H9 (cell line): ENCODE data around the gene FAM3C. TPM values are rescaled to one million over a fixed set of nuclear protein-coding genes. Genes with fewer than 3 reads are reported as not detected.

Experiments used
- DNase-seq: peaks from one replicate; pipeline ENCODE4 v3.0.0-alpha.2; 2017
- H2AFZ ChIP-seq: one replicate; pipeline ENCODE4 v1.6.1; 2013; ENCODE audit warnings: mild to moderate bottlenecking, low read length, control low read depth, moderate library complexity
- H2AK5ac ChIP-seq: 2 replicates; pipeline ENCODE4 v1.6.1; 2013; ENCODE audit warnings: low read length, control low read depth, mixed read lengths; ENCODE audit not compliant: insufficient read length
- H2BK120ac ChIP-seq: one replicate; pipeline ENCODE4 v1.6.1; 2013; ENCODE audit warnings: low read depth, mild to moderate bottlenecking, low read length, control low read depth, inconsistent platforms; ENCODE audit not compliant: poor library complexity, severe bottlenecking
- H2BK12ac ChIP-seq: 2 replicates; pipeline ENCODE4 v1.6.1; 2013; ENCODE audit warnings: low read length, control low read depth, mixed read lengths, low read depth; ENCODE audit not compliant: insufficient read length
- H2BK15ac ChIP-seq: 2 replicates; pipeline ENCODE4 v1.6.1; 2013; ENCODE audit warnings: low read depth, low read length, control low read depth
- H2BK20ac ChIP-seq: one replicate; pipeline ENCODE4 v1.6.1; 2013; ENCODE audit warnings: low read depth, mild to moderate bottlenecking, low read length, control low read depth, inconsistent platforms; ENCODE audit not compliant: poor library complexity, severe bottlenecking
- H2BK5ac ChIP-seq: 2 replicates; pipeline ENCODE4 v1.6.1; 2013; ENCODE audit warnings: low read length, control low read depth, mixed read lengths; ENCODE audit not compliant: insufficient read length
- H3K14ac ChIP-seq: 2 replicates; pipeline ENCODE4 v1.6.1; 2013; ENCODE audit warnings: low read length, control low read depth; ENCODE audit not compliant: insufficient read depth
- H3K18ac ChIP-seq: 2 replicates; pipeline ENCODE4 v1.6.1; 2013; ENCODE audit warnings: low read depth, mild to moderate bottlenecking, mixed read lengths, low read length, control low read depth; ENCODE audit not compliant: insufficient read length
- H3K23ac ChIP-seq: 2 replicates; pipeline ENCODE4 v1.6.1; 2013; ENCODE audit warnings: low read length, control low read depth, mixed read lengths, low read depth; ENCODE audit not compliant: insufficient read length
- H3K23me2 ChIP-seq: 2 replicates; pipeline ENCODE4 v1.6.1; 2013; ENCODE audit warnings: low read depth, mild to moderate bottlenecking, mixed read lengths, low read length, control low read depth; ENCODE audit not compliant: insufficient read length, poor library complexity, severe bottlenecking
- H3K27ac ChIP-seq: 2 replicates; pipeline ENCODE4 v1.5.1; 2013; ENCODE audit warnings: low read length, control low read depth, mixed read lengths, low read depth; ENCODE audit not compliant: insufficient read length
- H3K27me3 ChIP-seq: 2 replicates; pipeline ENCODE4 v1.6.1; 2013; ENCODE audit warnings: low read length, control low read depth, inconsistent platforms; ENCODE audit not compliant: insufficient read depth
- H3K4ac ChIP-seq: 2 replicates; pipeline ENCODE4 v1.6.1; 2013; ENCODE audit warnings: low read depth, mild to moderate bottlenecking, control low read depth, inconsistent platforms, low read length, moderate library complexity
- H3K4me1 ChIP-seq: 2 replicates; pipeline ENCODE4 v1.6.1; 2013; ENCODE audit warnings: low read length, control low read depth, inconsistent platforms; ENCODE audit not compliant: insufficient read depth
- H3K4me2 ChIP-seq: 2 replicates; pipeline ENCODE4 v1.6.1; 2013; ENCODE audit warnings: low read length, control low read depth, mixed read lengths; ENCODE audit not compliant: insufficient read length, insufficient read depth
- H3K56ac ChIP-seq: 2 replicates; pipeline ENCODE4 v1.6.1; 2013; ENCODE audit warnings: low read depth, mild to moderate bottlenecking, mixed read lengths, low read length, control low read depth; ENCODE audit not compliant: insufficient read length
- H3K79me1 ChIP-seq: 2 replicates; pipeline ENCODE4 v1.6.1; 2013; ENCODE audit warnings: low read depth, mild to moderate bottlenecking, moderate library complexity, low read length, control low read depth, inconsistent platforms; ENCODE audit not compliant: insufficient read depth, poor library complexity, severe bottlenecking
- H3K79me2 ChIP-seq: 2 replicates; pipeline ENCODE4 v1.6.1; 2013; ENCODE audit warnings: low read length, control low read depth, inconsistent platforms; ENCODE audit not compliant: insufficient read depth
- H3K9ac ChIP-seq: 2 replicates; pipeline ENCODE4 v1.6.1; 2013; ENCODE audit warnings: low read length, control low read depth, mixed read lengths; ENCODE audit not compliant: insufficient read length; ENCODE audit errors: extremely low read depth
- H3K9me3 ChIP-seq: one replicate; pipeline ENCODE4 v1.6.1; 2013; ENCODE audit warnings: low read depth, low read length, inconsistent platforms; ENCODE audit not compliant: control insufficient read depth
- H3T11ph ChIP-seq: one replicate; pipeline ENCODE4 v1.6.1; 2013; ENCODE audit warnings: mild to moderate bottlenecking, low read length, control low read depth, inconsistent platforms
- H4K20me1 ChIP-seq: one replicate; pipeline ENCODE4 v1.6.1; 2013; ENCODE audit not compliant: control insufficient read depth, insufficient read length, insufficient read depth
- H4K5ac ChIP-seq: 2 replicates; pipeline ENCODE4 v1.6.1; 2013; ENCODE audit warnings: low read depth, mild to moderate bottlenecking, mixed read lengths, low read length, control low read depth; ENCODE audit not compliant: insufficient read length
- H4K8ac ChIP-seq: replicated peaks from 2 replicates; pipeline ENCODE4 v1.6.1; 2013; ENCODE audit warnings: low read length, control low read depth, mixed read lengths, low read depth; ENCODE audit not compliant: insufficient read length
- H4K91ac ChIP-seq: 2 replicates; pipeline ENCODE4 v1.6.1; 2013; ENCODE audit warnings: low read depth, mild to moderate bottlenecking, moderate library complexity, mixed read lengths, low read length, control low read depth; ENCODE audit not compliant: insufficient read length
- H3K27ac Mint-ChIP-seq, 3 experiments: 2 replicates in 2 of 3; 3 replicates in 1 of 3; pipeline ENCODE4 v1.8.0; 2020 to 2021; ENCODE audit warnings: mixed read lengths in 3 of 3, mild to moderate bottlenecking in 1 of 3, moderate library complexity in 1 of 3
- H3K27me3 Mint-ChIP-seq: 2 replicates; pipeline ENCODE4 v1.8.0; 2021; ENCODE audit warnings: low read depth, mild to moderate bottlenecking, moderate library complexity, mixed read lengths
- H3K36me3 Mint-ChIP-seq, 3 experiments: 2 replicates in 2 of 3; 3 replicates in 1 of 3; pipeline ENCODE4 v1.8.0; 2020 to 2021; ENCODE audit warnings: low read depth in 3 of 3, mixed read lengths in 3 of 3; ENCODE audit not compliant: insufficient read depth in 1 of 3
- H3K4me1 Mint-ChIP-seq, 2 experiments: 2 replicates each; pipeline ENCODE4 v1.8.0; 2020; ENCODE audit warnings: mixed read lengths in 2 of 2
- H3K4me3 Mint-ChIP-seq, 2 experiments: 2 replicates in 1 of 2; 3 replicates in 1 of 2; pipeline ENCODE4 v1.8.0; 2020 to 2021; ENCODE audit warnings: mild to moderate bottlenecking in 2 of 2, mixed read lengths in 2 of 2, moderate library complexity in 1 of 2
- H3K9me3 Mint-ChIP-seq, 2 experiments: 2 replicates in 1 of 2; 3 replicates in 1 of 2; pipeline ENCODE4 v1.8.0; 2020; ENCODE audit warnings: mild to moderate bottlenecking in 2 of 2, mixed read lengths in 2 of 2, moderate library complexity in 1 of 2
- WGBS: extraction: QIAGEN DNeasy Blood & Tissue Kit; methylation state at CpG from one replicate; pipeline ENCODE4 v1.1.7; 2013; ENCODE audit warnings: missing lambda C conversion rate, low lambda C conversion rate, mixed read lengths; ENCODE audit not compliant: insufficient read length; ENCODE audit errors: extremely low coverage; 5-methylcytosine and 5-hydroxymethylcytosine counted together
- total RNA-seq: library from RNA; stranded (reverse); gene quantifications from 2 replicates; pipeline ENCODE4 v1.2.1, GENCODE V29; 2021
- TF ChIP-seq, protein P1 (sequence below): fragments of 200-600 bp; sonication (generic); conservative IDR thresholded peaks from 3 replicates; pipeline ENCODE4 v1.8.0; 2021; ENCODE audit warnings: antibody characterized with exemption, mild to moderate bottlenecking

The FAM3C gene
- total RNA-seq, 1 experiment from 2014 or later: 64.5 TPM

- no peak overlapping the region for H3T11ph ChIP-seq
- Mint-ChIP-seq H3K27me3 (peaks cover 5% of the 10 kb centered on the region), H3K9me3 (no peaks in the 10 kb centered on the region), H3K27ac (no peak overlapping the region), H3K36me3 (no peaks in the 10 kb centered on the region), H3K4me3 (no peak overlapping the region), H3K4me1 (peaks cover 0 to 2% of the 10 kb centered on the region in 2 experiments; a peak in 2 of 4 replicates)
- H2BK20ac ChIP-seq: no peak overlapping the region
- no peak overlapping the region for H4K5ac ChIP-seq
- H3K9me3 ChIP-seq: no peaks in the 10 kb centered on the region
- no peak overlapping the region for H2AK5ac ChIP-seq
- no peak overlapping the region for H4K91ac ChIP-seq
- no CpG with 5 or more reads among the region's 3 CpGs for WGBS
- no peak overlapping the region for H2BK12ac ChIP-seq
- no peak overlapping the region for H4K8ac ChIP-seq
- H3K4ac ChIP-seq: no peak overlapping the region
- H3K27ac ChIP-seq: no peak overlapping the region
- no peak overlapping the region for H3K9ac ChIP-seq
- H3K79me1 ChIP-seq: no peaks in the 10 kb centered on the region
- no peak overlapping the region for H3K56ac ChIP-seq
- no peak for DNase-seq
- H3K23ac ChIP-seq: no peak overlapping the region
- H3K4me2 ChIP-seq: no peak overlapping the region
- no peak overlapping the region for H2BK5ac ChIP-seq
- no peaks in the 10 kb centered on the region for H3K4me1 ChIP-seq
- no peaks in the 10 kb centered on the region for H3K27me3 ChIP-seq
- no peaks in the 10 kb centered on the region for H3K79me2 ChIP-seq
- H3K14ac ChIP-seq: no peak overlapping the region
- no peak overlapping the region for H2AFZ ChIP-seq
- TF ChIP-seq, protein P1, sequence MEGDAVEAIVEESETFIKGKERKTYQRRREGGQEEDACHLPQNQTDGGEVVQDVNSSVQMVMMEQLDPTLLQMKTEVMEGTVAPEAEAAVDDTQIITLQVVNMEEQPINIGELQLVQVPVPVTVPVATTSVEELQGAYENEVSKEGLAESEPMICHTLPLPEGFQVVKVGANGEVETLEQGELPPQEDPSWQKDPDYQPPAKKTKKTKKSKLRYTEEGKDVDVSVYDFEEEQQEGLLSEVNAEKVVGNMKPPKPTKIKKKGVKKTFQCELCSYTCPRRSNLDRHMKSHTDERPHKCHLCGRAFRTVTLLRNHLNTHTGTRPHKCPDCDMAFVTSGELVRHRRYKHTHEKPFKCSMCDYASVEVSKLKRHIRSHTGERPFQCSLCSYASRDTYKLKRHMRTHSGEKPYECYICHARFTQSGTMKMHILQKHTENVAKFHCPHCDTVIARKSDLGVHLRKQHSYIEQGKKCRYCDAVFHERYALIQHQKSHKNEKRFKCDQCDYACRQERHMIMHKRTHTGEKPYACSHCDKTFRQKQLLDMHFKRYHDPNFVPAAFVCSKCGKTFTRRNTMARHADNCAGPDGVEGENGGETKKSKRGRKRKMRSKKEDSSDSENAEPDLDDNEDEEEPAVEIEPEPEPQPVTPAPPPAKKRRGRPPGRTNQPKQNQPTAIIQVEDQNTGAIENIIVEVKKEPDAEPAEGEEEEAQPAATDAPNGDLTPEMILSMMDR: no peak
- H2BK120ac ChIP-seq: no peak overlapping the region
- H3K18ac ChIP-seq: no peak overlapping the region
- no peaks in the 10 kb centered on the region for H3K23me2 ChIP-seq
- H4K20me1 ChIP-seq: no peaks in the 10 kb centered on the region
- no peak overlapping the region for H2BK15ac ChIP-seq
These were observed 59.5 kb downstream of the FAM3C start for GRCh38 chr7:121336579-121336978.
